A549 (cell line): ENCODE data around the gene APAF1. TPM values are rescaled to one million over a fixed set of nuclear protein-coding genes. Genes with fewer than 3 reads are reported as not detected.

Experiments
- ATAC-seq, 2 experiments: fragments of 200-7000 bp in 1 of 2; fragments of >200 bp in 1 of 2; cut with Nextera tagmentation in 1 of 2; cut with Tn5 transposase in 1 of 2; 3 replicates each; pipeline versions ENCODE4 v1.8.0 to v1.9.1; 2018 to 2020; ENCODE audit warnings: mild to moderate bottlenecking in 1 of 2, moderate library complexity in 1 of 2
- CTCF ChIA-PET: fragments of 300-600 bp; sonication (Branson Sonifier 250); formaldehyde crosslinking; extraction: SDS; loops from one replicate; lab custom pipeline; 2021; ENCODE audit warnings: antibody characterized with exemption, inconsistent platforms; lab: Yijun Ruan, JAX
- POLR2A ChIA-PET: fragments of 350-600 bp; formaldehyde crosslinking; extraction: SDS; loops from one replicate; lab custom pipeline; 2021; ENCODE audit warnings: antibody characterized with exemption, inconsistent platforms; lab: Yijun Ruan, JAX
- DNase-seq, 2 experiments: peaks; one replicate each; pipeline versions ENCODE4 v3.0.0 to v3.0.0-alpha.2; 2011 to 2016; ENCODE audit warnings: low read depth in 1 of 2, low spot score in 1 of 2
- FAIRE-seq: peaks from 2 replicates; lab custom pipeline; 2011; peaks lifted over from hg19 to GRCh38; lab: Jason Lieb, UNC
- H3K27ac ChIP-seq, 2 experiments: fragments of >200 bp; sonication (Bioruptor Twin); formaldehyde crosslinking; 3 replicates each; pipeline ENCODE4 v1.5.1; 2016 to 2017
- H3K4me1 ChIP-seq: fragments of >200 bp; sonication (Bioruptor Twin); formaldehyde crosslinking; 3 replicates; pipeline ENCODE4 v1.6.1; 2016
- H3K4me2 ChIP-seq: fragments of >200 bp; sonication (Bioruptor Twin); formaldehyde crosslinking; 3 replicates; pipeline ENCODE4 v1.6.1; 2016
- H3K4me3 ChIP-seq: fragments of >200 bp; sonication (Bioruptor Twin); formaldehyde crosslinking; 3 replicates; pipeline ENCODE4 v1.5.1; 2016
- H3K9me3 ChIP-seq: fragments of >200 bp; sonication (Bioruptor Twin); formaldehyde crosslinking; 3 replicates; pipeline ENCODE4 v1.6.1; 2016
- CBX2 ChIP-seq: fragments of 200-600 bp; sonication (generic); IDR thresholded peaks from 2 replicates; pipeline ENCODE4 v1.6.1; 2016; ENCODE audit warnings: low read depth, mild to moderate bottlenecking, borderline replicate concordance
- CTCF ChIP-seq: fragments of >200 bp; sonication (Bioruptor Twin); formaldehyde crosslinking; IDR thresholded peaks from 3 replicates; pipeline ENCODE4 v1.5.1; 2016
- FOSB ChIP-seq: fragments of 250-450 bp; sonication (Bioruptor Pico); IDR thresholded peaks from 2 replicates; pipeline ENCODE4 v1.5.0; 2020; ENCODE audit warnings: mild to moderate bottlenecking, moderate library complexity
- FOSL2 ChIP-seq, 2 experiments: fragments of 450-650 bp in 1 of 2; fragments of >200 bp in 1 of 2; sonication (Bioruptor Twin) in 1 of 2; formaldehyde crosslinking; IDR thresholded peaks; 2 replicates each; pipeline versions ENCODE4 v1.5.0 to v1.6.1; 2016 to 2020; ENCODE audit warnings: mild to moderate bottlenecking in 1 of 2, moderate library complexity in 1 of 2
- GATA3 ChIP-seq: IDR thresholded peaks from 2 replicates; pipeline ENCODE4 v1.6.1; 2012; ENCODE audit warnings: borderline replicate concordance
- HDAC2 ChIP-seq: fragments of 200-600 bp; sonication (generic); IDR thresholded peaks from 2 replicates; pipeline ENCODE4 v1.6.1; 2016
- HMGXB4 ChIP-seq: fragments of 250-450 bp; sonication (Bioruptor Pico); IDR thresholded peaks from 2 replicates; pipeline ENCODE4 v1.5.0; 2021; ENCODE audit warnings: mild to moderate bottlenecking, moderate library complexity, borderline replicate concordance
- KDM1A ChIP-seq: fragments of 200-600 bp; sonication (generic); IDR thresholded peaks from 2 replicates; pipeline ENCODE4 v1.6.1; 2016; ENCODE audit warnings: low read depth, mild to moderate bottlenecking
- MAFK ChIP-seq: fragments of 450-650 bp; IDR thresholded peaks from 2 replicates; pipeline ENCODE4 v1.6.1; 2014; ENCODE audit not compliant: partially characterized antibody
- MAX ChIP-seq: IDR thresholded peaks from 2 replicates; pipeline ENCODE4 v1.6.1; 2012
- MYC ChIP-seq: IDR thresholded peaks from 2 replicates; pipeline ENCODE4 v1.6.1; 2012; ENCODE audit warnings: mild to moderate bottlenecking, inconsistent platforms, low read length, improper control_type of control experiment, borderline replicate concordance
- NR3C1 ChIP-seq: fragments of >200 bp; sonication (Bioruptor Twin); formaldehyde crosslinking; IDR thresholded peaks from 3 replicates; pipeline ENCODE4 v1.6.1; 2017
- RAD21 ChIP-seq, 2 experiments: fragments of >200 bp in 1 of 2; sonication (Bioruptor Twin) in 1 of 2; formaldehyde crosslinking in 1 of 2; IDR thresholded peaks in 1 of 2; conservative IDR thresholded peaks in 1 of 2; 2 replicates in 1 of 2; 3 replicates in 1 of 2; pipeline ENCODE4 v1.6.1; 2012 to 2018; ENCODE audit warnings: inconsistent platforms in 1 of 2
- REST ChIP-seq: fragments of 200-600 bp; sonication (generic); IDR thresholded peaks from 2 replicates; pipeline ENCODE4 v1.6.1; 2016; ENCODE audit warnings: antibody characterized with exemption, mild to moderate bottlenecking, moderate library complexity
- SMC3 ChIP-seq: fragments of >200 bp; sonication (Bioruptor Twin); formaldehyde crosslinking; IDR thresholded peaks from 3 replicates; pipeline ENCODE4 v1.6.1; 2018; ENCODE audit warnings: inconsistent platforms
- SREBF2 ChIP-seq: fragments of 450-650 bp; IDR thresholded peaks from 2 replicates; pipeline ENCODE4 v1.6.1; 2014; ENCODE audit warnings: mild to moderate bottlenecking, moderate library complexity
- ZNF302 ChIP-seq: fragments of 250-450 bp; sonication (Bioruptor Pico); IDR thresholded peaks from 2 replicates; pipeline ENCODE4 v1.9.0; 2021; ENCODE audit warnings: inconsistent platforms, mild to moderate bottlenecking, moderate library complexity
- WGBS: methylation state at CpG from one replicate; pipeline ENCODE4 v1.1.6; 2017; ENCODE audit errors: missing lambda C conversion rate; 5-methylcytosine and 5-hydroxymethylcytosine counted together
- polyA plus RNA-seq, 4 experiments: library from polyadenylated mRNA; depleted of rRNA in 3 of 4; stranded (reverse); fragments of >200 nt; fragmentation: RNase III in 1 of 4; extraction: RNeasy Plus Mini Kit Qiagen cat#74134 plus additional on column Dnase treatment in 1 of 4; gene quantifications; 2 replicates in 3 of 4; 3 replicates in 1 of 4; pipeline ENCODE4 v1.2.3, GENCODE V29; 2011 to 2017

The APAF1 gene
- polyA plus RNA-seq, 2 of the 4 experiments (the other 2 are of a cell fraction), result 13.2 to 15.7 TPM

GRCh38 chr12:98653866-98654493 is 8.9 kb downstream of the APAF1 start:
- H3K27ac ChIP-seq, result no peak overlapping the region
- H3K4me1 ChIP-seq, result no peaks in the 10 kb centered on the region
- WGBS, result 85% methylated on average over 1 of the region's 1 CpG
- ATAC-seq, result peak; percentile 64 to 83; a peak in 3 of 6 replicates
- ChIA-PET POLR2A (interaction anchor here (0.9 kb wide), 1 partner anchor 60 kb away, joined by 3 read pairs; the partner anchor contains the start of gene SLC25A3), CTCF (interaction anchor here (0.6 to 6.0 kb wide), 23 partner anchors 14 to 1177 kb away, joined by 3 to 80 read pairs (median 4); no protein-coding TSS in a partner anchor)
- no peak overlapping the region for H3K4me2 ChIP-seq
- no peak overlapping the region for H3K4me3 ChIP-seq
- no peaks in the 10 kb centered on the region for H3K9me3 ChIP-seq
- TF ChIP-seq HMGXB4 (CRISPR knock-in tag) (no peak), MYC (no peak), SREBF2 (no peak), MAFK (no peak), GATA3 (no peak), KDM1A (no peak), HDAC2 (no peak), FOSB (CRISPR knock-in tag) (no peak), ZNF302 (CRISPR knock-in tag) (no peak), MAX (no peak), SMC3 (peak; percentile 78), CTCF (peak; percentile 88), NR3C1 (no peak), RAD21 (conservative IDR thresholded peaks at IDR 0.05 in 1 of 2, IDR thresholded peaks at IDR 0.05 in 1 of 2) (peak; percentile 91 to 94)
- DNase-seq, result peak; percentile 33 to 77
- FAIRE-seq, result peak; percentile 98

GRCh38 chr12:98656289-98657101 is 11.4 kb downstream of the APAF1 start:
- POLR2A ChIA-PET, result no interaction called here
- TF ChIP-seq REST, result no peak
- TF ChIP-seq CBX2, result no peak
- no peak for TF ChIP-seq FOSL2 (IDR thresholded peaks at IDR 0.05)
- peak; percentile 75 for TF ChIP-seq FOSL2 (CRISPR knock-in tag; IDR thresholded peaks at IDR 0.05)
- no peak for TF ChIP-seq SMC3
- Histone ChIP-seq H3K4me1 (no peaks in the 10 kb centered on the region), H3K27ac (no peak overlapping the region), H3K4me2 (no peak overlapping the region), H3K4me3 (no peak overlapping the region), H3K9me3 (no peaks in the 10 kb centered on the region)
- no peak; a peak in 1 of 6 replicates for ATAC-seq
- CTCF ChIA-PET, result interaction anchor here (1.2 kb wide), 1 partner anchor 90 kb away, joined by 5 read pairs; no protein-coding TSS in a partner anchor
- no peak for DNase-seq
- 90% methylated on average over 6 of the region's 6 CpGs for WGBS
- FAIRE-seq, result no peak
